Measurements from ENCODE around the gene GPC6. TPM values are rescaled to one million over a fixed set of nuclear protein-coding genes. Genes with fewer than 3 reads are reported as not detected.

The GPC6 gene
- total and polyA plus RNA-seq, 2 donors (not counting 3 experiments of a cell fraction or from before 2014, with no cell fraction given): 0.01 TPM; not detected in 1

GRCh38 chr13:93289842-93290241, 63.2 kb downstream of the GPC6 start:
- Histone ChIP-seq H3K4me1 (ENCODE audit: control insufficient read depth, extremely low read depth, insufficient read depth, low read length) (no peaks in the 10 kb centered on the region), H3K9me3 (replicated peaks; ENCODE audit: control insufficient read depth, insufficient read depth, low read length) (no peaks in the 10 kb centered on the region), H4K20me1 (replicated peaks; ENCODE audit: control insufficient read depth, extremely low read depth, insufficient read depth, low read length) (no peaks in the 10 kb centered on the region), H3K27ac (ENCODE audit: insufficient read depth, low read depth, low read length) (no peak overlapping the region), H3K9me1 (replicated peaks; ENCODE audit: control insufficient read depth, extremely low read depth, insufficient read depth, low read length) (no peaks in the 10 kb centered on the region), H3K27me3 (ENCODE audit: control insufficient read depth in 2 of 2, insufficient read depth in 2 of 2, low read length in 2 of 2) (no peaks in the 10 kb centered on the region), H3K79me2 (ENCODE audit: control insufficient read depth, insufficient read depth, low read length) (no peaks in the 10 kb centered on the region), H3K9ac (replicated peaks; ENCODE audit: extremely low read depth, insufficient read depth, low read length) (no peak overlapping the region), H3K36me3 (ENCODE audit: control insufficient read depth in 2 of 2, extremely low read depth in 1 of 2, insufficient read depth in 2 of 2, low read length in 2 of 2) (no peaks in the 10 kb centered on the region), H3K4me3 (replicated peaks in 1 of 3; ENCODE audit: insufficient read depth in 1 of 3, low read depth in 1 of 3, low read length in 3 of 3) (no peak overlapping the region), H3K4me2 (ENCODE audit: insufficient read depth, low read length) (no peak overlapping the region), H2AFZ (ENCODE audit: low read depth, low read length) (no peak overlapping the region)
- no peak for TF ChIP-seq POLR2A (IDR thresholded peaks at IDR 0.05; ENCODE audit: low read depth, low read length)
- ChIA-PET CTCF (no interaction called here), POLR2A (no interaction called here)
- dilution Hi-C loops (cut with MboI; ENCODE audit: extremely low pct_ligation_motif_present, low sequenced_read_pairs) (no loop called here), intact Hi-C loops (cut with micrococcal nuclease) (no loop called here)
- FAIRE-seq: no peak
- BruUV-seq (replicated peaks): no TSS peak
- DNase-seq (ENCODE audit: low read depth, low spot score): no peak

- Histone ChIP-seq H2AFZ (ENCODE audit: low read depth, low read length) (no peak overlapping the region), H3K79me2 (ENCODE audit: control insufficient read depth, insufficient read depth, low read length) (no peaks in the 10 kb centered on the region), H4K20me1 (replicated peaks; ENCODE audit: control insufficient read depth, extremely low read depth, insufficient read depth, low read length) (no peaks in the 10 kb centered on the region), H3K9ac (replicated peaks; ENCODE audit: extremely low read depth, insufficient read depth, low read length) (no peak overlapping the region), H3K27me3 (ENCODE audit: control insufficient read depth in 2 of 2, insufficient read depth in 2 of 2, low read length in 2 of 2) (no peaks in the 10 kb centered on the region), H3K4me3 (replicated peaks in 1 of 3; ENCODE audit: insufficient read depth in 1 of 3, low read depth in 1 of 3, low read length in 3 of 3) (no peak overlapping the region), H3K4me1 (ENCODE audit: control insufficient read depth, extremely low read depth, insufficient read depth, low read length) (no peaks in the 10 kb centered on the region), H3K4me2 (ENCODE audit: insufficient read depth, low read length) (no peak overlapping the region), H3K36me3 (ENCODE audit: control insufficient read depth in 2 of 2, extremely low read depth in 1 of 2, insufficient read depth in 2 of 2, low read length in 2 of 2) (no peaks in the 10 kb centered on the region), H3K9me1 (replicated peaks; ENCODE audit: control insufficient read depth, extremely low read depth, insufficient read depth, low read length) (no peaks in the 10 kb centered on the region), H3K9me3 (replicated peaks; ENCODE audit: control insufficient read depth, insufficient read depth, low read length) (no peaks in the 10 kb centered on the region), H3K27ac (ENCODE audit: insufficient read depth, low read depth, low read length) (no peak overlapping the region)
- FAIRE-seq (no peak), DNase-seq (ENCODE audit: low read depth, low spot score) (no peak)
- no peak for TF ChIP-seq MAX (IDR thresholded peaks at IDR 0.05; ENCODE audit: insufficient read depth, insufficient read length)
- TF ChIP-seq GATA2 (IDR thresholded peaks at IDR 0.05; ENCODE audit: insufficient read depth, insufficient read length, low read depth, low read length): no peak
- TF ChIP-seq JUN (IDR thresholded peaks at IDR 0.05; ENCODE audit: borderline replicate concordance, insufficient read depth, insufficient read length, low read depth): no peak
- TF ChIP-seq MYC (IDR thresholded peaks at IDR 0.05; ENCODE audit: low read depth, low read length): no peak
- dilution Hi-C loops (cut with MboI; ENCODE audit: extremely low pct_ligation_motif_present, low sequenced_read_pairs) (no loop called here), intact Hi-C loops (cut with micrococcal nuclease) (no loop called here)
- POLR2A ChIA-PET: no interaction called here
- CTCF ChIA-PET: no interaction called here
- BruUV-seq (replicated peaks): no TSS peak
Observed at GRCh38 chr13:93290503-93290902, 63.9 kb downstream of the GPC6 start.

Data from endothelial cell of umbilical vein (primary cell).